HG02973 (cell line): ENCODE data around the gene DCHS1.

Experiments used
- ATAC-seq: cut with Tn5 transposase; IDR thresholded peaks from one replicate; pipeline ENCODE4 v1.9.1; 2021; ENCODE audit warnings: moderate library complexity; ENCODE audit not compliant: unreplicated experiment

The DCHS1 gene

DNA sequence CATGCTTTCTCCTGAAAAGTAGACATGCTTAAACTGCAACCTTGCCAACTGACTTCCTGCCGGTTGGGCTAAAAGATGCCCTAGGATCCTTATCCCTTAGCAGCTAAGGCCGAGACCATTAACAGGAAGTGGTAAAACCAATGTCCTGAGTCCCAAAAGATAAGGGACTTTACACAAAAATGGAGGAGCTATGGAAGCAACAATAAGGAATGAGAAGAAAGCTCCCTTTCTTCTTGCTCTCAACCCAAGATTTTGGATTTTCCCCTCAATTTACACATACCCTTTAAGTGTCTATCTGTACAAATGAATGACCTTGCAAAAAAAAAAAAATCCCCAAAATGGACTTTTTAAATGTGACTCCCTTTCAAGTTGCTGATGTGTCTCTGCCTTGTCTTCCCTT lies 16.4 kb upstream of the DCHS1 start:
- ATAC-seq = no peak

DNA sequence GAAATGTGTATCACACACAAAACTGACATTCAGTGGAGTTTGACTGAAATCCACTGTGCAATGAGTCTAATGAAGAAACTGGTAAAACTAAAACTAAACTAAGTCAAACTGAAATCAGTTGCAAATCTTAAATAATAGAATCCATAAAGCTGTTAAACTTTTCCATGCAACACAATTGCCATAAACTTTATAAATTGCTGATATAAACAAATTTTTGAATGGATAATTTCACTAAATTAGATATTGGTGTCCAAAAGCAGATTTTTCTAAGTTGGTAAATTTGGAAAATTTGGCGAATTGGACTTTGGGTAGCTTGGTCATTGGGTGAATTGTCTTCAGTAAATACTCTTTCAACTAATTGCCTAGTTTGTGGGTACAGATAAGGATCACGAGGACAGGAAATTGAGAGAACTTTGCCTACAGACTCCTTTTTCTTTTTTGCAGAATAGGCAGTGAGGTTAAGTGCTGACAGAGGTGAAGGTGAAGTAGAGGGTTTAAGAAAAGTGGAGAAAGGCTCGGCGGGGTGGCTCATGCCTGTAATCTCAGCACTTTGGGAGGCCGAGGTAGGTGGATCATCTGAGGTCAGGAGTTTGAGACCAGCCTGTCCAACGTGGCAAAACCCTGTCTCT lies 14.7 kb upstream of the DCHS1 start:
- no peak for ATAC-seq

DNA sequence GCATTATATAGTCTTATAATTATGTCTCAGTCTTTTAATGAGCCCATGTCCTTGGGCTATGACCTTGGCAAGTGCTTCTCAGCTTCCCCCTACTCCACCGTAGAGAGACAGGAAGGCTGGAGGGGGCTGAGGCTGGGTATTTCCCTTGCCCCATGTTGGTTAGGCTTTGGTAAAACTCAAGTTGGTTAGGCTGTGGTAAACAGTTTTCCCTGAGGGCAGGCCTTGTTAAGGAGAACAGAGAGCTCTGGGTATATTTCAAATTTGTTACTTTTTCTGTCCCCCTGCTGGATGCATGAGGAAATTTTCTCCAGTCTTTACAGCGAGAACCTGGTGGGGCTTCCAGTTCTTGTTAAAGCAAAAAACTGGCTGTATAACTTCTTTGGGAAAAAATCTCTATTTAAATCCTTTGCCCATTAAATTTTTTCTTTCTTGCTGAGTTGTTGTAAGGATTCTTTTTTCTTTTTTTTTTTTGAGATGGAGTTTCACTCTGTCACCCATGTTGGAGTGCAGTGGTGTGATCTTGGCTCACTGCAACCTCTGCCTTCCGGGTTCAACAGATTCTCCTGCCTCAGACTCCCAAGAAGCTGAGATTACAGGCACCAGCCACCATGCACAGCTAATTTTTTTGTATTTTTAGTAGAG lies 12.2 kb upstream of the DCHS1 start:
- ATAC-seq = no peak

DNA sequence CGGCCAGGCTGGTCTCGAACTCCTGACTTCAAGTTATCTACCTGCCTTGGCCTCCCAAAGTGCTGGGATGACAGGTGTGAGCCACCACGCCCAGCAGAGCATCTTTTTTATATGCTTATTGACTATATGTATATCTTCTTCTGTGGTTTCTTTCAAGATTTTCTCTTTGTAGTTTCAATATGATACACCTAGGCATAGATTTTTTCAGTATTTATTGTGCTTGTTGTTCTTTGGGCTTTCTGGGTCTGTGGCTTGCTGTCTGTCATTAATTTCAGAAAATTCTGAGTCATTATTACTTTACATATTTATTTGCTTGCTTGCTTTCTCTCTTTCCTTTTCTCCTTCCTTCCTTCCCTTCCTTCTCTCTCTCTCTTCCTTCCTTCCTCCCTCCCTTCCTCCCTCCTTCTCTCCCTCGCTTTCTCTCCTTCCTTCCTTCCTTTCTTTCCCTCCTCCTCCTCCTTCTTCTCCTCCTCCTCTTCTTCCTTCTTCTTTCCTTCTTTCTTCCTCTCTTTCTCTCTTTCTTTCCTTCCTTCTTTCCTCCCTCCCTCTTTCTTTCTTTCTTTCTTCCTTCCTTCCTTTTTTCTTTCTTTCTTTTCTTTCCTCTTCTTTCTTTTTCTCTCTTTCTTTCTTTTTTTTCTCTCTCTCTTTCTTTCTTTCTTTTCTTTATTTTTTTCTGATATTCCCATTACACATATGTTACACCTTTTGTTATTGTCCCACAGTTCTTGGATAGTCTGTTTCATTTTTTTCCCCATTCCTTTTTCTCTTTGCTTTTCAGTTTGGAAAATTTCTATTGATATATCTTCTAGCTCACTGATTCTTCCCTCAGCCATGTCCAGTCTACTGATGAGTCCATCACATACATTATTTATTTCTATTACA lies 10.9 kb upstream of the DCHS1 start:
- no peak for ATAC-seq

DNA sequence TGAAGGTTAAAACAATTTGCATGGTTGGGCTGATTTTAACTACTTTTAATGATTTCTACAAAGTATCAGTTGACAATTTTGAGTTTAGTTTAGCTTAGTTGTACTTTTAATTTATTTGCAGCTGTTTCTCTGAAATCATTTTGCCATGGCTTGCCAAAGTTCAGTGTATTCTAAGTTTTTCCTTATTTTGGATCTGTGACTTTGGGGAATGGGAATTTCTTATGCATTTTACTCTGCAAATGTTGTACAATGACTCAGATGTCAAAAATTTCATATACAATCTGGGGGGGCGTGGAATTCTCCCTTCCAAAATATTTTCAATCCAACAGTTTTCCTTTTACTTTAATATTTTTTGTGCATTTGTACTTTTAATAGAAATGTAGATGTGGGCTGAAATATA lies 8.9 kb upstream of the DCHS1 start:
- no peak for ATAC-seq

DNA sequence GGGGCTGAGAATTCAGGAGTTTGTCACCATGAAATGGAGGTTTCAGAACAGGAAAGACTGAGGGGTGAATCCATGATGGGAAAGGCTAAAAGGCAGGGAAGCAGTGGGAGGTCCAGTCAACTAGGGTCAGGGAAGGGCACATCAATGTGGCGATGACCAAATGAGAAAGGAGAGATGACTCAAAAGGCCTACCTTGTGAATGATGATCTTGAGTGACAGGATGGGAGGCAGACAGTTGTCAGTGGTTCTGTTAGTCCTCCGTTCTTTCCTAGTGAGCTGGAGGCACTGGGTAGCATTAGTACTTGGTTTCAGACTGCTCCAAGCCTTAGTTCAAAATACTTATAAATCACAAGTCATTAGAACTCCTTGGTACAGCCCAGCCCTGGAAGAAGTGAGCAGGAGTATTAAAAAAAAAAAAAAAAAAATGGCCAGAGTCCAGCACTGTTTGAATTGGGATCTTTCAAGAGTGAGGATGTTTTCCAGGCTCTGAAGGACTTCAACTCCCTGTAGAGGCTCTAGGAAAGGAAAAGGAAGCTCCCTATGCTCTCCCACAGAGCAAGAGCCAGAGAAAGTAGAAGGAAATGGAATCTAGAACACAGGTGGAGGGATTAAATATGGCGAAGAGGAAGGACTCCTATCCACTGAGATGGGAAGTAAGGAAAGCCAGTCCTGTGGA lies 8.3 kb upstream of the DCHS1 start:
- no peak for ATAC-seq

DNA sequence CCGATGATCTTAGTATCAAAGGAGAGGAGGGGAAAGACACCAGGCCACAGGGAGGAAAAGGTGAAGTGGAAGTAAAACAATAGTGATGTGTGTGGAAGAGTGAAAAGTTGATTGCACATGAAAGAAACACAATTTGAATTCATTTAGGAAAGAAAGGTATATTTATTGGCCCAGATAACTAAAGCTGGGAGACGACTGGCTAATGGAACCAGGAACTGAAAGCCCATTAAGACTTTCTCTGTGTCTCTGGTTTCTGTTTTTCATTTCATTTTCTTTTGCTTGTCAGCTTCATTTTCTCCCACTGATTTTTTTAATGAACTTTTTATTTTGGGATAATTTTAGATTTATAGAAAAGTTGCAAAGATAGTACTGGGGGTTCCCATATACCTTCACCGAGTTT lies 5.1 kb upstream of the DCHS1 start:
- ATAC-seq = no peak

DNA sequence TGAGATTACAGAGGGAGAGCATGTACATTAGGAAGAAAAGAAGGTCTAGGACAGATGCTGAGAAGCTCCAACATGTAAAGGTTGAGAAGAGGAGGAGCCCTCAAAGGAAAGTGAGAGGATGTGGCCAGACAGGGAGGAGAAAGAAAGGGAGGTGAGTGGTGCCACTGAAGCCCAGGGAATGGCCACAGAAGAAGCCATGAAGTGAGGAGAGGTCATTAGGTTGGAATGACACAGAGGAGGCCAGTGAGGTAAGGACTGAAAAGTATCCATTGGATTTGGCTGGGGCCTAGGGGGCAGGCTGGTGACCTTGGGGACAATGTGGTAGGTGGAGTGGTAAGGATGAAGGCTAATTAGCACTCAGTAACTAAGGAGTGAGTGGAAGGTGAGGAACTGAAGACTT lies 3.0 kb upstream of the DCHS1 start:
- ATAC-seq = no peak

DNA sequence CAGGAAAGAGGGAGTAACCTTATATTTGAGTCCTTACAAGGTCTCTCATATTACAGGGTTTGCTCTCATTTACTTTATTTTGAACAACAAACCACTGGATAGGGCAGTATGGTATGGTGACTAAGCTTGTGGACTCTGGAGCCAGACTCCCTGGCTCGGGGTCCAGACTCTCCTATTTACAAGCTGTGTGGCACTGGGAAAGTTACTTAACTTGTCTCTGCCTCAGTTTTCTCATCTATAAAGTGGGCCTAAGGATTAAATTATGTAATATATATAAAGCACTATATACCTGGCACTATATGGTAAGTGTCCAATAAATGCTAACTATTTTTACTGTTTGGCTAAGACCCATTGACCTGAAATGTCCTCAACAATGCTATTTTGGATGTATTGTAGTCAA lies 1.7 kb upstream of the DCHS1 start:
- ATAC-seq = no peak

DNA sequence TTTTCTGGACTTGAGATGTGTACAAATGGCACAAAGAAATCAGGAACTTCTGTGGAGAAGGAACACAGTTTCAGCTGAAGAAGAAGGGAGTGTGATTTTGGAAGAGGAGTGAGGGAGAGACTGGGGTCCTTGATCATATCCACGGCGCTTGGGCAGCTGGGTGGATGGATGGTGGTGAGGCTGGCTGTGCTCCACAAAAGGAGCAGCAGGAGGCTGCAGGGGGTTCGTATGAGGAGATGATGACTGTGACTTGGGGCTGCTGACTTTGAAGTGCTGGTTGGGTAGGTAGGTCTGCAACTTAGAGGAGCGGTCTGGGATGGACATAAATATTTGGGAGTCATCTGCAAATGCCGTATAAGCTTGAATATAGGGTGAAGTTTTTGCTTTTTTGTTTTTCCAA lies 1.3 kb upstream of the DCHS1 start:
- ATAC-seq = no peak

DNA sequence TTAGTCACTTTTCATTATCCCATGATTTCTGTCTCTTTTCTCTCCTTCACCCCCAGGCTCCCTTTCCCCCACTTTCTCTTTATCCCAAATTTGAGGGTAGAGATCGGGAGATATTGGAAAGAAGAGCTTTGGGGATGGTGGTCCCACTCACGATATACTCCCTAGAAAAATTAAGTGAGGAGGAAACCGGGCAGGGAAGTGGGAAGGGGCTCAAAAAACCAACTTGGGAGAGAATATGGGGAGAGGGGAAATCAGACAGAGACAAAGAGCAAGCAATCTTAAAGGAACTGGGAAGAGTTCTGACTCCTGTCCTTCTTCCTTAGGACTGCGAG lies 941 bp upstream of the DCHS1 start:
- ATAC-seq = no peak

DNA sequence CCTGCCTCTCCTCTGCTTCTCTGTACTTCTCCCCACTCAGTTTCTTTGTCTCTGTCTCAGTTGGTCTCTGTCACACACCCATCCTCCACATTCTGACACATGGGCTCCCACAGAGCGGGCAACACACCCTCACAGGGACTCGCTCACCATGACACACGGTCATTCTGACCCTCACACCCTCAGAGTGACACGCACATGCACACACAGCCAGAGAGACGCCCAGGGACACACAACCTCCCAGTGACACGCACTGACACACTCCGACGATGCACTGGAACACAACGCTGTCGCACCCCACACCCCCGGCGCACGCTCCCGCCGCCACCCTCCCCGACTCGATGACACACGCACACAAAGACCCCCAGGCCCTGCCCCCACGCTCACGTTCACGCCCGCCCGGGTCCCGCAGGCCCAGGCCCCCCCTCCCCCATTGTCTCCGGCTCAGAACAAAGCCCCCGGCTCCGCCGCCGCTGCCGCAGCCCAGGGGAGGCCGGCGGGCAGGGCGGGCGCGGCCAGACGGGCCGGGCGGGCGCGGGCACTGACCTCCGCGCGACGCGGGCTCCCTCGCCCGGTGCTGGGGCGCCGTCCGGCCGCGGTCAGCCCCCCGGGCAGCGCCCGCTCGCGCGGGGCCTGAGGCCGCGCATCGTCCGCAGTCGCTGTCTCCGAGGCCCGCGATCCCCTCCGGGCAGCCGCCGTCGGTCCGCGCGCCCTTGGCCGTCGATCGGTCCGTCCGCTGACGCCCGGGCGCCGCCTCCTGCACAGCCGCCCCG lies 404 bp downstream of the DCHS1 start:
- ATAC-seq = no peak

DNA sequence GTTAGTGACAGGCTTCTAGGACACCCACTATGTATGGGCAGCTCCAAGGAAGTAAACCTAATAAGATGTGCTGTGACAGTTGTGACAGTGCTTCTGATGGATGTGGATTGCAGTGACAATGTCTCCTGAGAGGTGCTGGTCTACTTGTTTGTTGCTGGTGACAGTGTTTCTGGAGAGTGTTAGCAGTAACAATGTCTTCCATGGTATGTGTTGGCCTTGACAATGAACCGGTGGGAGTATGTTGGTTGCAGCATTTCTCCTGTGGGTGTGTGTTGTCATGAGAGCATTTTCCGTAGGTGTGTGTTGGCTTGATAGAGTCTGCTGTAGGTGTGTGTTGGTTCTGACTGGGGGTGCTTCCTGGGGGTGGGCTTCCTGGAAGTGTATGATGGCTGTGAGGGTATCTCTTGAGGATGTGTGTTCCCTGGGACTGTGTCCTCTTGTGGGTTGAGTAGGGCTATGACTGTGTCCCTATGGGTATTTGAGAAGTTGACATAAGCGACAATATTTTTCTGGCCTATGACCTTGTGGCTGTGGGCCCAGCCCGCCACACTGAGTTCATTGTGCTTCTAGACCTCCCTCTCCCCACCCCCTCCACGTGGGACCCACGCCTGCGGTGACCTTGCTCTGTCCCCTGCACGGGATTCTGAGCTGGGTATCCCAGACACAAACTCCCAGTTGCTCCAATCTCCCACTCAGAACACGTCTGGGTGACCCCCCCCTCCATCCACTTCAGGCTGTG lies 1.2 kb downstream of the DCHS1 start:
- no peak for ATAC-seq

DNA sequence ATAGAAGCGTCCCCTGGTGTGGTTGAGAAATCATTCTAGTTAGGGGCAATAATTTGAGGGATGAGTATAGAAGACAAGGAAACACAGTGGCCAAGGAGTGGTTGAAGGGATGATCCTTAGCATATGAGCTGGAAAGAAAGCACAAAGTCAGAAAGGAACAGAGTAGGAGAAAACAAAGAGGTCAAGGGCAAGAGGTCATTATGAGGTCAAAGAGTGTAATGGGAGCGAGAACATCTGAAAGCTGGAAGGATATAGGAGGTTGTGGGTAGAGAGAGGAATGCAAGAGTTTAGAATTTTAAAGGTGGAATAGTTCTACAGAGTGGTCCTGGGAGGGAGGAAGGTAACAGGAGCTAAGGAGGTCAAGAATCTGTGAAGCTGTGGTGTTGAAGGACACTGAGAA lies 2.0 kb downstream of the DCHS1 start:
- ATAC-seq = no peak

DNA sequence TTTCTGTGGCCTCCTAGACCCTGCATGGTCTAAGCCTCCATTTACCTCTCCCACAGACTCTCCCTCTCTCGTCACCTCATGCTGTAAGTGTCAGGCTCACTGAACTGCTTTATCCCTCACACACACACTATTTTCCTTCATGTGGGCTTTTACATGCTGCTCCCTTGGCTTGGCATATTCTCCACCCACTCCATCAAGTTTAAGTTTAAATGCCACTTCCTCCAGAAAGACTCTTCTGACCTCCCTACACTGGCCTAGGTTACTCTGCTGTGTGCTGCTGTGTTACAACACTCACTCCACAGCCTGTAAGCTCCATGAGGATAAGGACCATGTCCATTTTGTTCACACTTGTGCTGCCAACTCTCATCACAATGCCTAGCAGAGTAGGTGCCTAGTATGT lies 2.5 kb downstream of the DCHS1 start:
- no peak for ATAC-seq

DNA sequence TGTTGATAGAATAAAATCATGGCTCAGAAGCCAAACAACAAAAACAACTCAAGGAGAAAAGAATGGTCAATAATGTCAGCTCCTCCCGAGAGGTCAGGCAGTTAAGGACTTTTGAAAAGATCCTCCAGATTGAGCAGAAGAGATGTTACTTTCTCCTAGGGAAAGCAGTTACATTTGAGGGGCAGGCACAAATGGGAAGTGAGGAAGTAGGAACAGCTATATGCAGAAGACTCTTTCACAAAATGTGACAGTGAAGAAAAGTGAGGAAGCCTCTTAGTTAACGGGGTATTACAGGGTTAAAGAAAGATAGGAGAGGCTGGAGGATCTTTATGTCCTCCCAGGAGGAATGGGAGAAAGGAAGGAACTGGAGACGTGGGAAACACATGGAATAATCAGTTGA lies 3.4 kb downstream of the DCHS1 start:
- ATAC-seq = no peak

DNA sequence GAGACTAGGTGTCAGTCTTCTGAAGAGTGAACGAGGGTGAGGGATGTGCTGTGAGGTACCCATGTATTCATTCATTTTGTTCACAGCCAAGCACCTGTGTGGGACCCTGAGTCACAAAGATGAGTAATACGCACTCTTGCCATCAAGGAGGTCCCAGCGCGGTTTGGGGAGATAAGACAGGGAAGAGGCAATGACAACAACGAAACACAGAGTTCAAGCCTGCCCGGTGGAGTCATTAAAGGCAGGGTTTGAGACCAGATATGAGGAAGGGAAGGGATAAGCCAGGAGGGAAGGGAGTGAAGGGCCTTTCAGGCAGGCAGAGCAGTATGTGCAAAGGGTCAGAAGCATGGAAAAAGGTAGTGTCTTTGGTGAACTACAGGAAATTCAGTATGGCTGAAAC lies 4.6 kb downstream of the DCHS1 start:
- ATAC-seq = no peak

DNA sequence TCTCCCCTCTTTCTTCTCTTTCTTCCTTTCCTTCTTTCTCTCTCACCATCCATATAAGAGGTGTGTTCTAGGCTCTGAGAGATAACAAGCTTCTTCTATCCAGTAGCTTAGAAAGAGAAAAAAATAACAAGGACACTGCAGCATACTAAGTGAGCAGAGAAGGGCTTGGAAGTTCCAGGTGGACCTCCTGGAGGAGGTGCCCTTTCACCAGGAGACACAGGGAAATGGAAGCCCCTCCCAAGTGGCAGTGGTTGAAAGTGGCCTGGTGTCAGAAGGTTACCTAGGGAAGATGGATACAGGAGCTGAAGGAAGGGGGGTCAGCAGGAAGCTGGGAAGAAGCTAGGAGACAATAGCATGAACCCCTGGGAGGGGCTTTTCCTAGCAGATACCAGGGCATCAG lies 5.5 kb downstream of the DCHS1 start:
- ATAC-seq = no peak

DNA sequence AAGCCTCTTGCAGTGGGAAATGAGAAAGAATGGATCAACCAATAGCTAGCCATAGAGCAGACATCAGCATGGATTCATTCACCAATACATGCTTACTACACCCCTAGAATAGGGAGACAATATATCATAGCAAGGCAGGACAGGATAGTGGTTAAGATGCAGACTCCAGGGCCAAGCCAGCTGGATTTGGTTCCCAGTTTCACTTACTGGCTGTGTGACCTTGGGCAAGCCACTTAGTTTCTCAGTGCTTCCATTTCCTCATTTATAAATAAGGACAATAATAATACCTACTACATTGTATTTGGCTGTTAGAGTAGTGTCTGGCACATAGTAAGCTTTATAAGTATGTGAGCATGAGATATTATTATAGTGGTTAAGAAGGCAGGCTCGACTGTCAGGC lies 7.1 kb downstream of the DCHS1 start:
- ATAC-seq = no peak

DNA sequence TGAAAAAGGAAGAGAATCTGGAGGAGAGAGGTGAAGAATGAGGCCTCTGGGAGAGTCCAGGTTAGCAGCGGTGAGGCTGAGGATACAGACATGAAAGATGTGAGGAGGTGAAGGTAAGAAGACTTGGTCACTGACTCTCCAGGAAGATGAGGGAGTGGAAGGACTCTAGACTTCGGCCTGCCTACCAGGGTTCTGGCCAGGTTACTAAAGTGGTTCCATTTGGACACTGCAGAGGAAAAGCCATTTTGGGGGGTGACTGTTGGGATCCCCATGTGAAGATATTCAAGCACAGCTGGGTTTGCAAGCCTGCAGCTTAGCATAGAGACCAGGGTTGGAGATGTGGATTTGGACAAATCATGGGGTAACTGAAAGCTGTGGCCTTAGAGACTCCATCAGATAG lies 7.8 kb downstream of the DCHS1 start:
- ATAC-seq = no peak
